HEK293 (cell line): ENCODE data around the gene PLS1.

Source experiments
- CTCF ChIA-PET: fragments of 350-600 bp; formaldehyde crosslinking; extraction: SDS; loops from one replicate; lab custom pipeline; 2021; ENCODE audit warnings: antibody characterized with exemption; lab: Yijun Ruan, JAX
- POLR2A ChIA-PET: fragments of 300-600 bp; formaldehyde crosslinking; extraction: SDS; loops from one replicate; lab custom pipeline; 2020; ENCODE audit warnings: antibody characterized with exemption, inconsistent platforms; lab: Yijun Ruan, JAX
- H3K27ac ChIP-seq: fragments of 200-500 bp; sonication (Bioruptor generic); 2 replicates; pipeline ENCODE4 v1.5.1; 2014; ENCODE audit warnings: low read depth, low read length, control low read depth, inconsistent platforms; ENCODE audit errors: extremely low read depth
- H3K36me3 ChIP-seq, 2 experiments: fragments of 200-500 bp in 1 of 2; sonication (Bioruptor generic) in 1 of 2; 1 replicate in 1 of 2; 2 replicates in 1 of 2; pipeline ENCODE4 v1.5.1; 2014 to 2017; ENCODE audit warnings: inconsistent platforms in 2 of 2, low read length in 2 of 2; ENCODE audit not compliant: control insufficient read depth in 2 of 2, insufficient read depth in 1 of 2
- H3K4me1 ChIP-seq: fragments of 200-500 bp; sonication (Bioruptor generic); 2 replicates; pipeline ENCODE4 v1.5.1; 2014; ENCODE audit warnings: mild to moderate bottlenecking, low read length, inconsistent platforms; ENCODE audit not compliant: control insufficient read depth, insufficient read depth
- H3K4me3 ChIP-seq: 2 replicates; pipeline ENCODE4 v1.5.1; 2011; ENCODE audit warnings: low read depth, mild to moderate bottlenecking, control low read depth, low read length, moderate library complexity
- H3K9me3 ChIP-seq: fragments of 200-500 bp; sonication (Bioruptor generic); 2 replicates; pipeline ENCODE4 v1.5.1; 2014; ENCODE audit warnings: low read depth, low read length, inconsistent platforms; ENCODE audit not compliant: control insufficient read depth, insufficient read depth
- GLI2 ChIP-seq: fragments of 450-650 bp; formaldehyde crosslinking; IDR thresholded peaks from 2 replicates; pipeline ENCODE4; 2017; ENCODE audit warnings: missing biosample characterization, missing genetic modification characterization, low read depth, borderline replicate concordance
- GLI4 ChIP-seq: fragments of 450-650 bp; formaldehyde crosslinking; IDR thresholded peaks from 2 replicates; pipeline ENCODE4 v1.5.1; 2016; ENCODE audit warnings: missing biosample characterization, missing genetic modification characterization
- MZF1 ChIP-seq: fragments of 450-650 bp; formaldehyde crosslinking; IDR thresholded peaks from 2 replicates; pipeline ENCODE4 v1.5.1; 2017; ENCODE audit warnings: missing biosample characterization, missing genetic modification characterization, borderline replicate concordance
- PRDM1 ChIP-seq: fragments of 450-650 bp; formaldehyde crosslinking; IDR thresholded peaks from 2 replicates; pipeline ENCODE4; 2016; ENCODE audit warnings: missing biosample characterization, missing genetic modification characterization
- PRDM10 ChIP-seq: fragments of 450-650 bp; formaldehyde crosslinking; IDR thresholded peaks from 2 replicates; pipeline ENCODE4 v1.5.1; 2016; ENCODE audit warnings: missing biosample characterization, missing genetic modification characterization
- ZBTB8A ChIP-seq: fragments of 450-650 bp; formaldehyde crosslinking; IDR thresholded peaks from 2 replicates; pipeline ENCODE4 v1.5.1; 2016; ENCODE audit warnings: missing biosample characterization, missing genetic modification characterization
- ZNF174 ChIP-seq: fragments of 450-650 bp; formaldehyde crosslinking; IDR thresholded peaks from 2 replicates; pipeline ENCODE4 v1.5.0; 2017; ENCODE audit warnings: missing biosample characterization, mild to moderate bottlenecking, missing genetic modification characterization
- ZNF202 ChIP-seq: fragments of 450-650 bp; formaldehyde crosslinking; IDR thresholded peaks from 2 replicates; pipeline ENCODE4 v1.5.1; 2016; ENCODE audit warnings: missing biosample characterization, missing genetic modification characterization, borderline replicate concordance
- ZNF223 ChIP-seq: fragments of 450-650 bp; formaldehyde crosslinking; IDR thresholded peaks from 2 replicates; pipeline ENCODE4 v1.5.1; 2016; ENCODE audit warnings: missing biosample characterization, missing genetic modification characterization
- ZNF274 ChIP-seq, 2 experiments: fragments of 200-500 bp in 1 of 2; fragments of 450-650 bp in 1 of 2; sonication (Bioruptor generic) in 1 of 2; formaldehyde crosslinking in 1 of 2; IDR thresholded peaks; 2 replicates each; pipeline versions ENCODE4 v1.5.1 to v1.6.1; 2014 to 2016; ENCODE audit warnings: borderline replicate concordance in 1 of 2, inconsistent platforms in 1 of 2, low read length in 1 of 2, missing biosample characterization in 1 of 2, missing genetic modification characterization in 1 of 2
- ZNF302 ChIP-seq: fragments of 450-650 bp; formaldehyde crosslinking; IDR thresholded peaks from 2 replicates; pipeline ENCODE4 v1.5.1; 2016; ENCODE audit warnings: missing biosample characterization, missing genetic modification characterization, low read depth
- ZNF335 ChIP-seq: fragments of 450-650 bp; formaldehyde crosslinking; conservative IDR thresholded peaks from 2 replicates; pipeline ENCODE4 v1.5.1; 2016; ENCODE audit warnings: missing biosample characterization, missing genetic modification characterization
- ZNF423 ChIP-seq: fragments of 450-650 bp; formaldehyde crosslinking; IDR thresholded peaks from 2 replicates; pipeline ENCODE4 v1.5.1; 2016; ENCODE audit warnings: missing biosample characterization, missing genetic modification characterization
- ZNF473 ChIP-seq: fragments of 450-650 bp; formaldehyde crosslinking; IDR thresholded peaks from 2 replicates; pipeline ENCODE4 v1.5.1; 2017; ENCODE audit warnings: missing biosample characterization, missing genetic modification characterization
- ZNF48 ChIP-seq: fragments of 450-650 bp; formaldehyde crosslinking; IDR thresholded peaks from 2 replicates; pipeline ENCODE4 v1.5.1; 2016; ENCODE audit warnings: missing biosample characterization, missing genetic modification characterization
- ZNF510 ChIP-seq: fragments of 450-650 bp; formaldehyde crosslinking; IDR thresholded peaks from 2 replicates; pipeline ENCODE4 v1.5.1; 2018; ENCODE audit warnings: mild to moderate bottlenecking, missing genetic modification characterization, missing biosample characterization; ENCODE audit not compliant: insufficient replicate concordance
- ZNF654 ChIP-seq: fragments of 450-650 bp; formaldehyde crosslinking; IDR thresholded peaks from 2 replicates; pipeline ENCODE4 v1.5.1; 2016; ENCODE audit warnings: low read depth, missing biosample characterization, missing genetic modification characterization
- ZNF658 ChIP-seq: fragments of 450-650 bp; formaldehyde crosslinking; IDR thresholded peaks from 2 replicates; pipeline ENCODE4; 2016; ENCODE audit warnings: missing biosample characterization, missing genetic modification characterization
- ZNF707 ChIP-seq: fragments of 450-650 bp; formaldehyde crosslinking; IDR thresholded peaks from 2 replicates; pipeline ENCODE4 v1.5.1; 2016; ENCODE audit warnings: missing biosample characterization, missing genetic modification characterization
- TF ChIP-seq, protein P1 (sequence below): fragments of 450-650 bp; formaldehyde crosslinking; IDR thresholded peaks from 2 replicates; pipeline ENCODE4 v1.5.1; 2016; ENCODE audit warnings: missing biosample characterization, missing genetic modification characterization
- TF ChIP-seq, protein P2 (sequence below): fragments of 450-650 bp; formaldehyde crosslinking; IDR thresholded peaks from 2 replicates; pipeline ENCODE4 v1.5.1; 2016; ENCODE audit warnings: missing biosample characterization, missing genetic modification characterization

The PLS1 gene

GRCh38 chr3:142595581-142595950 is 627 bp upstream of the PLS1 start:
- Histone ChIP-seq H3K36me3 (no peaks in the 10 kb centered on the region), H3K9me3 (no peaks in the 10 kb centered on the region), H3K4me3 (peak overlapping the region; percentile 96), H3K27ac (peak overlapping the region; percentile 7; the same call in 1 of the 2 replicates), H3K4me1 (peaks cover 4% of the 10 kb centered on the region)
- CTCF ChIA-PET, result interaction anchor here (0.7 kb wide), 1 partner anchor 233 kb away, joined by 3 read pairs; no protein-coding TSS in a partner anchor
- TF ChIP-seq ZNF423 (tag by site-specific recombination) (no peak), ZNF335 (tag by site-specific recombination) (peak; percentile 65), ZNF654 (tag by site-specific recombination) (0 out of 2 replicates have a peak, but pooled peaks have one; percentile 1)
- TF ChIP-seq, all 188 proteins: peak for 2
- POLR2A ChIA-PET, result interaction anchor here (0.7 to 1.4 kb wide), 4 partner anchors 10 to 405 kb away, joined by 3 to 8 read pairs (median 4); partner anchors contain the start of genes ATR and TRPC1

DNA sequence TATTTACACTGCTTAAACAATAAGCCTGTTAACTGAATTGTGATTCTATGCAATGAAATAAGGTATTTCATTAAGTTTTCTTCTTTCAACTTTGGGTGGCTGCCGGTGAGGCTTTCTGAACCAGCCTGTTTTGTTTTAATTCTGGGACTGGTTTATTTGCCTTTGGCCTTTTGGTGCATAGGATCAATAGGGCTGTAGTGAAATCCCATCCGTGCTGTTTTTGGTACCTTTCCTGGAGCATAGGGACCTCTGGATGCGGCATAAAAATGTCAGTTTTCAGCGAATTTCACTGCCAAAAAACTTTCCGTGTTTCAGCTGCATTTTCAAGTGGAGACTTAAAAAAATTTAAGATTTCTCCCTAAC is 514 bp downstream of the PLS1 start:
- Histone ChIP-seq H3K4me3 (peak overlapping the region; percentile 96), H3K27ac (no peak overlapping the region; the same call in 1 of the 2 replicates), H3K36me3 (no peaks in the 10 kb centered on the region), H3K4me1 (peaks cover 4% of the 10 kb centered on the region), H3K9me3 (no peaks in the 10 kb centered on the region)
- ChIA-PET CTCF (interaction anchor here (1.0 to 2.9 kb wide), 3 partner anchors 9 to 84 kb away, joined by 3 to 6 read pairs (median 4); no protein-coding TSS in a partner anchor), POLR2A (interaction anchor here (1.4 kb wide), 2 partner anchors 18 to 127 kb away, joined by 6 to 8 read pairs; partner anchors contain the start of genes ATR and TRPC1)
- no peak for TF ChIP-seq ZNF223 (tag by site-specific recombination)
- TF ChIP-seq ZNF473 (tag by site-specific recombination), result no peak
- 0 out of 2 replicates have a peak, but pooled peaks have one; percentile 24 for TF ChIP-seq PRDM1 (tag by site-specific recombination)

DNA sequence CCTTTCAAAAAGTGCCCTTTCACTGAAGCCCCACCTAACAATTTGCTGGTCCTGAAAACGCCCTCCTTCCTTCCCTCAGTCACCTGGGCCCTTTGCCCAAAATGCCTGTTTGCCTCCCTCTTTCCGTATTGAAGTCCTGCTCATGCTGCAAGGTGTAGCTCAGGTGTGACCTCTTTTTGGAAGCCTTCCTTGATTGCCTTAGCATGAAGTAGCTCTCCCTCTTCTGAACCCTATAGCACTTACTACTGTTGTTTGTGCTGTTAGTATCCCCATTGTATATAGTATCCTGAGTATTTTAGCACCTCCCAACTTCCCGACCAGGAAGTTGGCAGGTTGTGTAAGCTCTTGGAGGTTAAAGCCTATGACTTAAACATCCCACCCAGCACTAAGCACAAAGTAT is 1.7 kb downstream of the PLS1 start:
- Histone ChIP-seq H3K27ac (no peak overlapping the region), H3K4me1 (peaks cover 4% of the 10 kb centered on the region), H3K36me3 (no peaks in the 10 kb centered on the region), H3K9me3 (no peaks in the 10 kb centered on the region), H3K4me3 (peak overlapping the region; percentile 5; the same call in 1 of the 2 replicates)
- TF ChIP-seq ZNF335 (tag by site-specific recombination) (peak; percentile 78), ZNF48 (no peak), ZNF302 (tag by site-specific recombination) (no peak), ZBTB8A (peak; percentile 51), GLI2 (tag by site-specific recombination) (no peak), PRDM10 (tag by site-specific recombination) (0 out of 2 replicates have a peak, but pooled peaks have one; percentile 15)
- ChIA-PET POLR2A (interaction anchor here (1.4 kb wide), 1 partner anchor 126 kb away, joined by 5 read pairs; the partner anchor contains the start of gene TRPC1), CTCF (interaction anchor here (0.6 to 2.9 kb wide), 4 partner anchors 11 to 722 kb away, joined by 3 to 6 read pairs (median 4); no protein-coding TSS in a partner anchor)

GRCh38 chr3:142601713-142602112 is 5.5 kb downstream of the PLS1 start:
- peaks cover 4% of the 10 kb centered on the region for H3K4me1 ChIP-seq
- no peak overlapping the region for H3K4me3 ChIP-seq
- TF ChIP-seq MZF1 (no peak), ZNF174 (tag by site-specific recombination) (no peak), ZNF510 (tag by site-specific recombination) (no peak), ZNF707 (tag by site-specific recombination) (no peak), ZNF658 (tag by site-specific recombination) (no peak), GLI4 (tag by site-specific recombination) (no peak), ZNF274 (IDR thresholded peaks at IDR 0.05; ENCODE audit: low read length) (no peak), ZNF274 (tag by site-specific recombination; IDR thresholded peaks at IDR 0.05; ENCODE audit: borderline replicate concordance) (no peak), ZNF202 (tag by site-specific recombination) (no peak)
- TF ChIP-seq, protein P1, sequence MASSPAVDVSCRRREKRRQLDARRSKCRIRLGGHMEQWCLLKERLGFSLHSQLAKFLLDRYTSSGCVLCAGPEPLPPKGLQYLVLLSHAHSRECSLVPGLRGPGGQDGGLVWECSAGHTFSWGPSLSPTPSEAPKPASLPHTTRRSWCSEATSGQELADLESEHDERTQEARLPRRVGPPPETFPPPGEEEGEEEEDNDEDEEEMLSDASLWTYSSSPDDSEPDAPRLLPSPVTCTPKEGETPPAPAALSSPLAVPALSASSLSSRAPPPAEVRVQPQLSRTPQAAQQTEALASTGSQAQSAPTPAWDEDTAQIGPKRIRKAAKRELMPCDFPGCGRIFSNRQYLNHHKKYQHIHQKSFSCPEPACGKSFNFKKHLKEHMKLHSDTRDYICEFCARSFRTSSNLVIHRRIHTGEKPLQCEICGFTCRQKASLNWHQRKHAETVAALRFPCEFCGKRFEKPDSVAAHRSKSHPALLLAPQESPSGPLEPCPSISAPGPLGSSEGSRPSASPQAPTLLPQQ, result no peak
- TF ChIP-seq, protein P2, sequence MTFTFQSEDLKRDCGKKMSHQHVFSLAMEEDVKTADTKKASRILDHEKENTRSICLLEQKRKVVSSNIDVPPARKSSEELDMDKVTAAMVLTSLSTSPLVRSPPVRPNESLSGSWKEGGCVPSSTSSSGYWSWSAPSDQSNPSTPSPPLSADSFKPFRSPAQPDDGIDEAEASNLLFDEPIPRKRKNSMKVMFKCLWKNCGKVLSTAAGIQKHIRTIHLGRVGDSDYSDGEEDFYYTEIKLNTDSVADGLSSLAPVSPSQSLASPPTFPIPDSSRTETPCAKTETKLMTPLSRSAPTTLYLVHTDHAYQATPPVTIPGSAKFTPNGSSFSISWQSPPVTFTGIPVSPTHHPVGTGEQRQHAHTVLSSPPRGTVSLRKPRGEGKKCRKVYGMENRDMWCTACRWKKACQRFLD, result no peak
- ChIA-PET CTCF (interaction anchor here (1.2 kb wide), 1 partner anchor 13 kb away, joined by 7 read pairs; no protein-coding TSS in a partner anchor), POLR2A (no interaction called here)
- H3K27ac ChIP-seq, result no peak overlapping the region
- H3K9me3 ChIP-seq, result no peaks in the 10 kb centered on the region
- H3K36me3 ChIP-seq, result no peaks in the 10 kb centered on the region
